Urinary bladder (tissue), 4 donors: Measurements from ENCODE around the gene MAFG. TPM values are rescaled to one million over a fixed set of nuclear protein-coding genes. Genes with fewer than 3 reads are reported as not detected.
A peak's percentile ranks its signal among the peaks of the same experiment; 100 is the strongest.
"Not testable (repeated sequence)": the region's sequence is repeated elsewhere in the genome, so short reads cannot be mapped to it uniquely, and the experiment has no call there.

Experiments
- DNase-seq: peaks from one replicate; pipeline ENCODE4 v3.0.0-alpha.2; 2015; ENCODE audit errors: extremely low spot score
- H3K27ac ChIP-seq: one replicate; pipeline ENCODE4 v1.5.1; 2013; ENCODE audit warnings: low read depth, mild to moderate bottlenecking, moderate library complexity
- H3K36me3 ChIP-seq: one replicate; pipeline ENCODE4 v1.6.1; 2013; ENCODE audit warnings: mild to moderate bottlenecking, moderate library complexity; ENCODE audit not compliant: insufficient read depth
- H3K4me1 ChIP-seq: one replicate; pipeline ENCODE4 v1.6.1; 2013; ENCODE audit warnings: mild to moderate bottlenecking, moderate library complexity; ENCODE audit not compliant: insufficient read depth
- H3K4me3 ChIP-seq: one replicate; pipeline ENCODE4 v1.5.1; 2013; ENCODE audit warnings: low read depth, low read length
- WGBS: extraction: QIAGEN DNeasy Blood & Tissue Kit; methylation state at CpG from one replicate; pipeline ENCODE4 v1.1.7; 2013; 5-methylcytosine and 5-hydroxymethylcytosine counted together
- polyA plus RNA-seq: library from polyadenylated mRNA; stranded (reverse); fragments of 200-250 nt; gene quantifications from one replicate; pipeline ENCODE4 v1.2.3, GENCODE V29; 2013
- total RNA-seq: library from RNA; depleted of rRNA; stranded (reverse); fragments of >200 nt; gene quantifications from one replicate; pipeline ENCODE4 v1.2.3, GENCODE V29; 2014
- donor health status: healthy with polysubstance abuse.
- donor health status: healthy.

The MAFG gene
- total and polyA plus RNA-seq, 2 donors = 7.6 to 31.3 TPM

DNA sequence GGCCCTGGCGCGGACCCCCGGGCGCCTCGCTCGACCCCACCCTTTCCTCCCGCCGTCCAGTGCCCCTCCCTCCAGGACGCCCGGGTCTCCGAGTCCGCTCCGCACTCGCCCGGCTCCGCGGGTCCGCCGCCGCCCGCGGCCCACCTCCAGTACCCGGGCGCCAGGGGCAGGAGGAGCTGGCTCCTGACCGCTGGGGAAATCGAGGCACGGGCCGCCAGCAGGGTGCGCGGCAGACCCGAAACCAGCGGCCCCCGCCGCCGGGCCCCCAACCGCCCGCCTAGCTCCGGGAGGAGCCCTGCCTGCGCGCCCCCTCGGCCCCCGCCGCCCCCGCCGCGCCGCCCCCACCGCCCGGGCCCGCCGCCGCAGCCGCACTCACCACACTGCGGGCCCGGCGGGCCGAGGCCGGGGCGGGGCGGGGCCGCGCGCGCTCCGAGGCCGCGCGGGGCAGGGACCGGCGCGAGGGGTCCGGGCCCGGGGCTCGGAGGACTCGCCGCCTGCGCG lies 333 bp downstream of the MAFG start:
- Histone ChIP-seq H3K27ac (peak overlapping the region; percentile 83), H3K36me3 (no peaks in the 10 kb centered on the region), H3K4me3 (peak overlapping the region; percentile 93), H3K4me1 (no peaks in the 10 kb centered on the region)
- WGBS = under 1% methylated on average over 73 of the region's 78 CpGs
- DNase-seq = no peak

DNA sequence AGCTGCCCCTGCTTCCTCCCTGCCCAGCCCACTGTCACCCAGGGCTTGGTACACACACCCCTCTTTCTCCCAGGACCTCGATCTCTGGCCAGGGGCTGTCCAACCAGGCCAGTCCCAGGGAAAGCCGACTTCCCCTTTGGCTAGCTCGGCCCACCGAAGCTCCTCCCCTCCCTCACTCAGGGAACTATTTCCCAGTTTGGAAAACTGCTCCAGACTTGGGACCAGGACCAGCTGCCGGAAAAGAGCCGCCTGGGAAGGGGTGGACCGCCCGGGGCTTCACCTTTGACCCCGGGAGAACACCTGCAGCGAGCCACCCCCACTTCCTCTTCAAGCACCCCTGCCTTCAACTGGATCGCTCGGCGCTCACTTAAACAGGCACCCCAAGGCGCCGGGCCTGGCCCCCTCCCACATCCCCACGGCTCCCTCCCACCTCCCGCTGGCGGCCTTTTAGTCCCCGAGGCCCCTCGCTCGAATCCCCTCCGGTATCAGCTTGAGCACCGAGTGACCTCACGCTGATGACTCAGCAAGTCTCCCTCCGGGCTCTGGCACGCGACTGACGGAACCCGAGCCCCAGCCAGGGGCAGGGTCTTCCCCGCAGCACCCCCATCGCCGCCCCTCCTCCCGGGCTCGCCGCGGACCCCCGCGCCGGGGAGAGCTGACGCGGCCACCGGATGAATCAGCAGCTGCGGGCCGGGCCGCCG lies 934 bp downstream of the MAFG start:
- Histone ChIP-seq H3K27ac (peak overlapping the region; percentile 83), H3K4me3 (peak overlapping the region; percentile 93), H3K4me1 (no peaks in the 10 kb centered on the region), H3K36me3 (no peaks in the 10 kb centered on the region)
- under 1% methylated on average over 46 of the region's 46 CpGs for WGBS
- no peak for DNase-seq

DNA sequence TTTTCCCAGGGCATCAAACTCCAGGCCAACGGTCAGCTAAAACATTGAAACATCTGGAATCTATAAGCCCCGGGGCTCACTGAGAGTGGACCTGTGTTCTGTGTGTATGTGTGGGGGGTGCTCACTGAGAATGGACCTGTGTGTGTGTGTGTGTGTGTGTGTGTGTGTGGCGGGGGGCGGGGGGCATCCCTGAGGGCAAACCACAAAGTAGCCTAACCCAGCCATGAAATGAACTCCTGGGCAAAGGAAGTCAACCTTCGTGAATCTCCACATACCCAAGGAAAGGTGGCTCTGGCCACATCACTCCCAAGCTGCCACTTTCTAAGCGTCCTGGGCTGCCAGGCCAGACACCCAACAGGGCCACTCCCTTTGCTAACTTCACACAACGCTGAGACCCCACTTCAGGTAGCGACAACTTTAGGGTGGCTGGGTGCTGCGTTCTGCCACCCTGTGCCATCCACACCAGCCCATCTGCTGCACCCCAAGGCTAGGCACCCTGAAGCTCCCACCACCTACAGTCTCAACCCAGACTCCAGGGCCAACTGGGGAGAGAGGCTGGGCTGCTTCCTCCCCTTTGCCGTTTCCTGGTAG lies 1.6 kb downstream of the MAFG start:
- no peaks in the 10 kb centered on the region for H3K36me3 ChIP-seq
- H3K4me1 ChIP-seq = no peaks in the 10 kb centered on the region
- H3K4me3 ChIP-seq = peak overlapping the region; percentile 93
- no peak for DNase-seq
- 56% methylated on average over 10 of the region's 10 CpGs for WGBS
- peak overlapping the region; percentile 83 for H3K27ac ChIP-seq

DNA sequence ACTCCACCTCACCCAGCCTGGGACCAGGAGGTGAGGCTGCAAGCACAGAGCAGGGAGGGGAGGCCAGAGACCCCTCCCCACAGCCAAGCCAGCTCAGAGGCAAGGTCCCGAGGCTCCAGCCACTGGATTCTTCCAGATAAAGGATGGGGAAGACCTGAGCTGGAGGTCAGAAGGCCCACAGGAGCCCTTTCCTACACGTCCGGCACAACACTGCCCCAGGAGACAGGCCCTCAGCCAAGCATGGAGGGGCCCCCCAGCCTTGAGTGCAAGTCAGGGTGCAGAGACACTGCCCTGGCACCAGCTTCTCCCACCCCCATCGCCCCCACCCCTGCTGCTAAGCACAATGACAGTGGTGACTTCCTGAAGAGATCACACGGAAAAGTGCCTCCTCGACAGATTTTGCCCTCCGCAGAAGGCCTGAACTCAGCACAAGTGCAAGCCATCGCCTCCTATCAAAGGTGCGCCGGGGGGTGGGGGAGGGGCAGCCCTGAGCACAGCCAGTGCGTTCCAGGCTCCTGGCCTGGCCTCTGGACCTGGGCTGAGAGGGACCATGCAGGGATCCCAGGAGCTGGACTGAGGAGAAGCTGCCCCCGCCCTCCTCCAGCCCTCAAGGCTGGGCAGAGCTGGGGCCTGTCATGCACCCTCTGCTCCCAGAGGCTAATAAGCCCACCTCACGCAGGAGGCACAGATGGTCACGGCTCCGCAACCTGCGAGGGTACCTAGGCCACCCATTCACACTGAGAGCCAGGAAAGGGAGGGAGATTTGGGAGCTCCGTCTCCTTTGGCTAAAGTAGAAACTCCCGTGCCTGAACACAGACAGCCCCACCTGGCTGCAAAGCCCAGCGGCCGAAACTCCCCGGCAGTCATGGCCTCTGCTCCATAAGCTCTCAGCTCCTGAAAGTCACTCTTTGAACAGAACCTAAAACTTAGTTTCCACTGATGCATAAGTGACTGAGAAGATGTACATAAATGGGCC lies 2.7 kb downstream of the MAFG start:
- DNase-seq = no peak
- no peak overlapping the region for H3K27ac ChIP-seq
- WGBS = 67% methylated on average over 21 of the region's 21 CpGs
- no peaks in the 10 kb centered on the region for H3K36me3 ChIP-seq
- H3K4me1 ChIP-seq = no peaks in the 10 kb centered on the region
- H3K4me3 ChIP-seq = no peak overlapping the region

- 23% methylated on average over 32 of the region's 32 CpGs for WGBS
- peak overlapping the region; percentile 3 for H3K4me3 ChIP-seq
- H3K36me3 ChIP-seq = no peaks in the 10 kb centered on the region
- peak overlapping the region; percentile 41 for H3K27ac ChIP-seq
- DNase-seq = no peak
- no peaks in the 10 kb centered on the region for H3K4me1 ChIP-seq
Measured at GRCh38 chr17:81923302-81924260, 4.0 kb downstream of the MAFG start.

- 86% methylated on average over 58 of the region's 58 CpGs for WGBS
- H3K4me3 ChIP-seq = peak overlapping the region; percentile 3
- H3K36me3 ChIP-seq = no peaks in the 10 kb centered on the region
- DNase-seq = no peak
- no peak overlapping the region for H3K27ac ChIP-seq
- H3K4me1 ChIP-seq = no peaks in the 10 kb centered on the region
Measured at GRCh38 chr17:81922566-81923301, 4.8 kb downstream of the MAFG start.

- WGBS = 94% methylated on average over 23 of the region's 23 CpGs
- DNase-seq = no peak
- H3K27ac ChIP-seq = no peak overlapping the region
- no peak overlapping the region for H3K4me3 ChIP-seq
- no peaks in the 10 kb centered on the region for H3K36me3 ChIP-seq
- no peaks in the 10 kb centered on the region for H3K4me1 ChIP-seq
Measured at GRCh38 chr17:81921996-81922565, 5.5 kb downstream of the MAFG start.

DNA sequence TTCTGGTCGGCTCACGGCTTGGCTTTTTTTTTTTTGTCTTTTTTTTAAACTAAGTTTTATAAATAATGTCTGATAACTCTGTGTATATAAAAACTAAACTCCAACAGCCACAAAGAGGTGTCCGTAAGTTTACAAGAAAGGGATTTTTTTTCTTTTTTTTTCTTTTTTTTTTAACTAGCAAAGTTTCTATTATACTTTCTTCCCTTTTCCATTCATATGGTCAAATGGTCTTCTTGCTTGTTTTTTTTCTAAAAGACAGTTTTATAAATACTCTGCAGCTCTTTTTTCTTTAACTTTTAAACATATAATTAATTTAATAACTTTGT lies 6.0 kb downstream of the MAFG start:
- Histone ChIP-seq H3K27ac (no peak overlapping the region), H3K4me1 (no peaks in the 10 kb centered on the region), H3K4me3 (no peak overlapping the region), H3K36me3 (no peaks in the 10 kb centered on the region)
- no peak for DNase-seq
- WGBS = 84% methylated on average over 3 of the region's 3 CpGs

DNA sequence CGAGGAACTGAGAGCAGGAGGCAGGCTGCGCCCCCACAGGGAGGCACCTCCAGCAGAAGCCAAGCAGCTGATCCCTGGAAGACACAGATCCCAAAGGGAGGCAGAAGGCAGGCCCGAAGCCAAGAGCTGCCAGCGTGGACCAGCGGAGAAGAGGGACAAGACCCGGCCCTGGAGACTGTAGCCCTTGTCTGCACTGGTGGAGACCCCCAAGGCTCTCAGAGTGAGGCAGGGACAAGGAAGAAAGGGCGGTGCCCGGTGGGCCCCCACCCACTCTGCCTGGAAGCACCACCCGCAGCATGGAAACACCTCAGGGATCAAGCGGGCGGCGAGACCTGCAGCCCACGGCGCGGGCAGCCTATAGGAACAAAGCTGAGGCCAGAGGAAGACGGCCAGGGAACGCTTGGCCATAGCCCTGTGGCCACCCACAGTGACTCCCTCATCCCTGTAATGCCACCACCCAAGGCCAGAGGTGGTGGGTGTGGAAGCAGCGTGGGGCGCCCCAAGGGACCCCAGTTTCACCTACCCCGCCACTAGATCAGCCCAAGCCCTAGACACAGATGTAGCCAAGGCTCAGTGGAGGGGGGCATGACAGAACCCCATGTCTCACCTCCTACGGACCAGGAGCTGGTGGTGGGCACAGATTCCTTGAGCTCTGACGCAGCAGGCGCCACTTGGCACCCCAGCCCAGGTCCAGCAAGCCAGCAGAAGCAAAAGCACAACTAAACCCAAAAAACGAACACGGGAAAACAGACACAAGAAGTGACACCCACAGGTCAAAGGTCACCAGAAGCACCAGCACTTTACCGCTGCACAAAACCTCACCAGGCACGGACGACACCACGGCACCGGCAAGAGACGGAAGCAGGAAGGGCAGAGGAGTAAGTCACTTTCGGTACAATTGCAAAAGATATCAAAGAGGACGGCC lies 6.7 kb downstream of the MAFG start:
- H3K4me3 ChIP-seq = no peak overlapping the region
- H3K27ac ChIP-seq = no peak overlapping the region

GRCh38 chr17:81918832-81919545 lies 8.5 kb downstream of the MAFG start:
- Histone ChIP-seq H3K4me1 (no peaks in the 10 kb centered on the region), H3K36me3 (peaks cover 7% of the 10 kb centered on the region), H3K4me3 (no peak overlapping the region), H3K27ac (peak overlapping the region; percentile 64)
- no peak for DNase-seq
- WGBS = 85% methylated on average over 15 of the region's 15 CpGs

More for the DNA sequence above, 6.7 kb downstream of the MAFG start:
- Histone ChIP-seq H3K36me3 (no peaks in the 10 kb centered on the region), H3K4me1 (no peaks in the 10 kb centered on the region)
- WGBS = 85% methylated on average over 33 of the region's 33 CpGs
- DNase-seq = no peak

- 33% methylated on average over 9 of the region's 9 CpGs for WGBS
- H3K4me3 ChIP-seq, H3K4me1 ChIP-seq, H3K36me3 ChIP-seq, DNase-seq: not testable (repeated sequence)
- peak overlapping the region; percentile 57 for H3K27ac ChIP-seq
Measured at GRCh38 chr17:81918333-81918669, 9.2 kb downstream of the MAFG start.
